HepG2 (cell line): Measurements from ENCODE around the gene RIPK3. TPM values are rescaled to one million over a fixed set of nuclear protein-coding genes. Genes with fewer than 3 reads are reported as not detected.

Experiments
- ARNT2 ChIP-seq: sonication (generic); formaldehyde crosslinking; IDR thresholded peaks from 2 replicates; pipeline ENCODE4 v1.8.0; 2022; ENCODE audit warnings: mild to moderate bottlenecking, low read depth, missing genetic modification reagents, moderate library complexity
- CEBPZ ChIP-seq: IDR thresholded peaks from 2 replicates; pipeline ENCODE4 v1.6.1; 2012; ENCODE audit warnings: low read length, improper control_type of control experiment
- HMG20B ChIP-seq: conservative IDR thresholded peaks from 2 replicates; pipeline ENCODE4 v1.6.1; 2016; ENCODE audit warnings: missing genetic modification reagents, missing compliant biosample characterization
- HNRNPH1 ChIP-seq: fragments of 200-400 bp; formaldehyde crosslinking; optimal IDR thresholded peaks from 2 replicates; pipeline ENCODE3; 2017; ENCODE audit warnings: mild to moderate bottlenecking, low read depth, low read length
- HOMEZ ChIP-seq: IDR thresholded peaks from 2 replicates; pipeline ENCODE4 v1.6.1; 2016; ENCODE audit warnings: low read depth
- ZNF263 ChIP-seq: sonication (generic); formaldehyde crosslinking; IDR thresholded peaks from 2 replicates; pipeline ENCODE4 v1.4.0; 2020; ENCODE audit warnings: missing genetic modification reagents
- polyA plus RNA-seq, 8 experiments: library from polyadenylated mRNA; depleted of rRNA in 3 of 8; stranded (reverse) in 7 of 8; unstranded in 1 of 8; fragments of >200 nt; fragmentation: Illumina TruSeq in 4 of 8; extraction: Trizol in 4 of 8; gene quantifications; 2 replicates each; pipeline versions ENCODE4 v1.2.1 to v1.2.3, GENCODE V29; 2011 to 2016; ENCODE audit warnings: low read depth in 4 of 8, missing spikeins in 1 of 8, mixed read lengths in 1 of 8; ENCODE audit not compliant: insufficient read depth in 1 of 8
- total RNA-seq, 5 experiments: library from RNA; depleted of rRNA; stranded (reverse); fragments of >200 nt; fragmentation: Illumina TruSeq; extraction: Trizol; gene quantifications; 2 replicates each; pipeline ENCODE4 v1.2.3, GENCODE V29; 2016; ENCODE audit warnings: low read depth in 1 of 5
- TF ChIP-seq, protein P1 (sequence below): sonication (generic); formaldehyde crosslinking; IDR thresholded peaks from 2 replicates; pipeline ENCODE4 v1.5.0; 2020; ENCODE audit warnings: mild to moderate bottlenecking, missing genetic modification reagents
- TF ChIP-seq, protein P2 (sequence below): fragments of 450-650 bp; IDR thresholded peaks from 2 replicates; pipeline ENCODE4 v1.6.1; 2016
- TF ChIP-seq, protein P3 (sequence below): sonication (generic); formaldehyde crosslinking; IDR thresholded peaks from 2 replicates; pipeline ENCODE4 v1.9.0; 2021; ENCODE audit warnings: mild to moderate bottlenecking, missing genetic modification reagents
- TF ChIP-seq, protein P4 (sequence below): sonication (generic); formaldehyde crosslinking; IDR thresholded peaks from 2 replicates; pipeline ENCODE4 v1.9.0; 2021; ENCODE audit warnings: missing genetic modification reagents, borderline replicate concordance

Gene RIPK3
- total and polyA plus RNA-seq, 2 of the 13 experiments (the other 11 are each of a cell fraction or from before 2014, with no cell fraction given), result not detected

DNA sequence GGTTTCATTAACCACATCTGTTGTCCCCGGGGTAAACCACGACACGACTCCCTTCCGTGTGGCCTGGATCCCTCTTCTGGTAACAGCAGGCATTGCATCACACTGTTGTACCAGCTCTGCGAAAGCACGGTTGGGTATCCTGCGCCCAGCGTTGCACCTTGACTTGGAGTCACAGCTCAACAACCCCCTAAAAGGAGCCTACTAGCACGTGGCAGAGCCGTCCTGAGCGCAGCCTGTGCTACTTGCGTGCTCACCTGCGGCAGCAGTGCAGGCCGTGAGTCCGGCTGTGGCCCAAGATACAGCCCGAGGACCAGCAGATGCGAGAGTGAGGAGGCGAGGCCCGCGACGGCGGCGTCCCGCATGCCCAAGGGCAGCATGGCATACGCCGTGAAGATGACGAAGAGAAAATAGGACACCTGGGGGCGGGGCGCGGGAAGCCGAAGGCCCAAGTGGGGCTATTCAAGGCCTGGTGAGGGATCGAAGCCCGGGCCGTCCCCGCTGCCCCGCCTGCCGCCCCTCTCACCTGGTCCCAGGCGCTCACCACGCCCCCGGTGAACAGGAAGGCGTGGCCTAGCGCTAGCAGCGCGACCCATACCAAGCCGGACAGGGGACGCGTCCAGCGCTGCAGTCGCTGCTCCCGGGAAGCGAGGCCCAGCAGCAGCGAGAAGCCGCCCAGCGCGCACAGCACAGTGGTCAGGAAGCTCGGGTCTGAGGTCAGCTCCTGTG lies 7.4 kb downstream of the RIPK3 start (continued):
- no peak for TF ChIP-seq CEBPZ
- peak; percentile 45; the same call in 1 of the 2 replicates for TF ChIP-seq ZNF263 (CRISPR knock-in tag)
- TF ChIP-seq ARNT2, result peak; percentile 72; the same call in 1 of the 2 replicates
- peak; percentile 53; the same call in 1 of the 2 replicates for TF ChIP-seq HMG20B (CRISPR knock-in tag)
- TF ChIP-seq, protein P1, sequence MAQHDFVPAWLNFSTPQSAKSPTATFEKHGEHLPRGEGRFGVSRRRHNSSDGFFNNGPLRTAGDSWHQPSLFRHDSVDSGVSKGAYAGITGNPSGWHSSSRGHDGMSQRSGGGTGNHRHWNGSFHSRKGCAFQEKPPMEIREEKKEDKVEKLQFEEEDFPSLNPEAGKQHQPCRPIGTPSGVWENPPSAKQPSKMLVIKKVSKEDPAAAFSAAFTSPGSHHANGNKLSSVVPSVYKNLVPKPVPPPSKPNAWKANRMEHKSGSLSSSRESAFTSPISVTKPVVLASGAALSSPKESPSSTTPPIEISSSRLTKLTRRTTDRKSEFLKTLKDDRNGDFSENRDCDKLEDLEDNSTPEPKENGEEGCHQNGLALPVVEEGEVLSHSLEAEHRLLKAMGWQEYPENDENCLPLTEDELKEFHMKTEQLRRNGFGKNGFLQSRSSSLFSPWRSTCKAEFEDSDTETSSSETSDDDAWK (CRISPR knock-in tag), result no peak
- TF ChIP-seq, protein P2, sequence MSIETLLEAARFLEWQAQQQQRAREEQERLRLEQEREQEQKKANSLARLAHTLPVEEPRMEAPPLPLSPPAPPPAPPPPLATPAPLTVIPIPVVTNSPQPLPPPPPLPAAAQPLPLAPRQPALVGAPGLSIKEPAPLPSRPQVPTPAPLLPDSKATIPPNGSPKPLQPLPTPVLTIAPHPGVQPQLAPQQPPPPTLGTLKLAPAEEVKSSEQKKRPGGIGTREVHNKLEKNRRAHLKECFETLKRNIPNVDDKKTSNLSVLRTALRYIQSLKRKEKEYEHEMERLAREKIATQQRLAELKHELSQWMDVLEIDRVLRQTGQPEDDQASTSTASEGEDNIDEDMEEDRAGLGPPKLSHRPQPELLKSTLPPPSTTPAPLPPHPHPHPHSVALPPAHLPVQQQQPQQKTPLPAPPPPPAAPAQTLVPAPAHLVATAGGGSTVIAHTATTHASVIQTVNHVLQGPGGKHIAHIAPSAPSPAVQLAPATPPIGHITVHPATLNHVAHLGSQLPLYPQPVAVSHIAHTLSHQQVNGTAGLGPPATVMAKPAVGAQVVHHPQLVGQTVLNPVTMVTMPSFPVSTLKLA, result 0 out of 2 replicates have a peak, but pooled peaks have one; percentile 6
- 0 out of 2 replicates have a peak, but pooled peaks have one; percentile 9 for TF ChIP-seq HOMEZ (CRISPR knock-in tag)
- TF ChIP-seq, protein P3, sequence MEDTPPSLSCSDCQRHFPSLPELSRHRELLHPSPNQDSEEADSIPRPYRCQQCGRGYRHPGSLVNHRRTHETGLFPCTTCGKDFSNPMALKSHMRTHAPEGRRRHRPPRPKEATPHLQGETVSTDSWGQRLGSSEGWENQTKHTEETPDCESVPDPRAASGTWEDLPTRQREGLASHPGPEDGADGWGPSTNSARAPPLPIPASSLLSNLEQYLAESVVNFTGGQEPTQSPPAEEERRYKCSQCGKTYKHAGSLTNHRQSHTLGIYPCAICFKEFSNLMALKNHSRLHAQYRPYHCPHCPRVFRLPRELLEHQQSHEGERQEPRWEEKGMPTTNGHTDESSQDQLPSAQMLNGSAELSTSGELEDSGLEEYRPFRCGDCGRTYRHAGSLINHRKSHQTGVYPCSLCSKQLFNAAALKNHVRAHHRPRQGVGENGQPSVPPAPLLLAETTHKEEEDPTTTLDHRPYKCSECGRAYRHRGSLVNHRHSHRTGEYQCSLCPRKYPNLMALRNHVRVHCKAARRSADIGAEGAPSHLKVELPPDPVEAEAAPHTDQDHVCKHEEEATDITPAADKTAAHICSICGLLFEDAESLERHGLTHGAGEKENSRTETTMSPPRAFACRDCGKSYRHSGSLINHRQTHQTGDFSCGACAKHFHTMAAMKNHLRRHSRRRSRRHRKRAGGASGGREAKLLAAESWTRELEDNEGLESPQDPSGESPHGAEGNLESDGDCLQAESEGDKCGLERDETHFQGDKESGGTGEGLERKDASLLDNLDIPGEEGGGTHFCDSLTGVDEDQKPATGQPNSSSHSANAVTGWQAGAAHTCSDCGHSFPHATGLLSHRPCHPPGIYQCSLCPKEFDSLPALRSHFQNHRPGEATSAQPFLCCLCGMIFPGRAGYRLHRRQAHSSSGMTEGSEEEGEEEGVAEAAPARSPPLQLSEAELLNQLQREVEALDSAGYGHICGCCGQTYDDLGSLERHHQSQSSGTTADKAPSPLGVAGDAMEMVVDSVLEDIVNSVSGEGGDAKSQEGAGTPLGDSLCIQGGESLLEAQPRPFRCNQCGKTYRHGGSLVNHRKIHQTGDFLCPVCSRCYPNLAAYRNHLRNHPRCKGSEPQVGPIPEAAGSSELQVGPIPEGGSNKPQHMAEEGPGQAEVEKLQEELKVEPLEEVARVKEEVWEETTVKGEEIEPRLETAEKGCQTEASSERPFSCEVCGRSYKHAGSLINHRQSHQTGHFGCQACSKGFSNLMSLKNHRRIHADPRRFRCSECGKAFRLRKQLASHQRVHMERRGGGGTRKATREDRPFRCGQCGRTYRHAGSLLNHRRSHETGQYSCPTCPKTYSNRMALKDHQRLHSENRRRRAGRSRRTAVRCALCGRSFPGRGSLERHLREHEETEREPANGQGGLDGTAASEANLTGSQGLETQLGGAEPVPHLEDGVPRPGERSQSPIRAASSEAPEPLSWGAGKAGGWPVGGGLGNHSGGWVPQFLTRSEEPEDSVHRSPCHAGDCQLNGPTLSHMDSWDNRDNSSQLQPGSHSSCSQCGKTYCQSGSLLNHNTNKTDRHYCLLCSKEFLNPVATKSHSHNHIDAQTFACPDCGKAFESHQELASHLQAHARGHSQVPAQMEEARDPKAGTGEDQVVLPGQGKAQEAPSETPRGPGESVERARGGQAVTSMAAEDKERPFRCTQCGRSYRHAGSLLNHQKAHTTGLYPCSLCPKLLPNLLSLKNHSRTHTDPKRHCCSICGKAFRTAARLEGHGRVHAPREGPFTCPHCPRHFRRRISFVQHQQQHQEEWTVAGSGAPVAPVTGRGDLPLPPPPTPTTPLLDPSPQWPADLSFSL (CRISPR knock-in tag), result 0 out of 2 replicates have a peak, but pooled peaks have one; percentile 44
- TF ChIP-seq, protein P4, sequence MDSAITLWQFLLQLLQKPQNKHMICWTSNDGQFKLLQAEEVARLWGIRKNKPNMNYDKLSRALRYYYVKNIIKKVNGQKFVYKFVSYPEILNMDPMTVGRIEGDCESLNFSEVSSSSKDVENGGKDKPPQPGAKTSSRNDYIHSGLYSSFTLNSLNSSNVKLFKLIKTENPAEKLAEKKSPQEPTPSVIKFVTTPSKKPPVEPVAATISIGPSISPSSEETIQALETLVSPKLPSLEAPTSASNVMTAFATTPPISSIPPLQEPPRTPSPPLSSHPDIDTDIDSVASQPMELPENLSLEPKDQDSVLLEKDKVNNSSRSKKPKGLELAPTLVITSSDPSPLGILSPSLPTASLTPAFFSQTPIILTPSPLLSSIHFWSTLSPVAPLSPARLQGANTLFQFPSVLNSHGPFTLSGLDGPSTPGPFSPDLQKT, result 0 out of 2 replicates have a peak, but pooled peaks have one; percentile 77
- no peak for TF ChIP-seq HNRNPH1
